Measurements from ENCODE around the gene OR2S2.
A peak's percentile ranks its signal among the peaks of the same experiment; 100 is the strongest.
"Not testable (repeated sequence)": the region's sequence is repeated elsewhere in the genome, so short reads cannot be mapped to it uniquely, and the experiment has no call there.

OR2S2 gene

DNA sequence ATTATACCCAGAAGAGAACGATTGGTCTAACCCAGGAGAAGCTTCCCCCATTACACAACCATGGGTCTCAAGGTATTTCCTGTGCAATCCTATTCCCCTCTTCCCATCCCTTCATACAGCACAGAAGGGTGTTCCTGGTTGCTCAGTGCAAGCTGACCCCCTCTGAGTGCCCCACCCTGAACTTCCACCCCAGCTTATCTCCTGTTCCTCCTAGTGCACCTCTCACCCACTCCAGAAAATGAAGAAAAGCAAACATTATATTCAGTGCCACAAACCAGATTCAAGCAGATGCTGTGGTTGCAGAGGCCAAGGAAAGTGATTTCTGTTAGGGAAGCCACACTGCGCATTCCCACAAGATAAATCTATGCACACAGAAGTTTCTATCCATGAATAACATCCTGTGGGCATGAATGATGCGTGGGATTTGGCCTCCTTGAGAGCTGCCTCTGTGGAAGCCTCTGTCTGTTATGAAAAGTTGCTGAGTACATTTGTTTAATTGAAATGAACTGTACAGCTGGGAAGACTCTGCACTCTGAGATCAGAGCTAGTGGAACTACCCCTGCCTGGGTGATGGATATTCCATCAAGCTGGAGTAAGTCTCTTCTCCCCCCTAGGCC, 2.2 kb upstream of the OR2S2 start:
- no peak for DNase-seq

DNA sequence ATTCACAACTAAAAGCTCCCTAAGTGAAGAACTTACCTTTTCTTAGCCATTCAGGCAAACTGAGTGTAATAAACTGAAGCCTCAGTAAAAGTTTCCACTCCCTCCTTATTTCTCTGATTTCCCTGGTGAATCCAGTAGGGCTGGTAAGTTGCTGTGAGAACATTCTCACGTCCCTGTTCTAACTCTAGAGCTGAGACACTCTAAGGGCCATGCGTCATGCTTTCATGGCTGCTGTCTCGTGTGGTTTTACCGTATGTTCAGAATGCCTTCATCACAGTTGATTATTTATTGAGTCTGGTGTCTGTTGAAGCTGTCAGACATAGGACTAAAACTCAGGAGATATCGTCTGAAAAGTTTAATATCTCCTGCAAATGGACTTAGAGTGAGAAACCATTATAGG, 1.3 kb downstream of the OR2S2 start:
- DNase-seq: no peak

DNA sequence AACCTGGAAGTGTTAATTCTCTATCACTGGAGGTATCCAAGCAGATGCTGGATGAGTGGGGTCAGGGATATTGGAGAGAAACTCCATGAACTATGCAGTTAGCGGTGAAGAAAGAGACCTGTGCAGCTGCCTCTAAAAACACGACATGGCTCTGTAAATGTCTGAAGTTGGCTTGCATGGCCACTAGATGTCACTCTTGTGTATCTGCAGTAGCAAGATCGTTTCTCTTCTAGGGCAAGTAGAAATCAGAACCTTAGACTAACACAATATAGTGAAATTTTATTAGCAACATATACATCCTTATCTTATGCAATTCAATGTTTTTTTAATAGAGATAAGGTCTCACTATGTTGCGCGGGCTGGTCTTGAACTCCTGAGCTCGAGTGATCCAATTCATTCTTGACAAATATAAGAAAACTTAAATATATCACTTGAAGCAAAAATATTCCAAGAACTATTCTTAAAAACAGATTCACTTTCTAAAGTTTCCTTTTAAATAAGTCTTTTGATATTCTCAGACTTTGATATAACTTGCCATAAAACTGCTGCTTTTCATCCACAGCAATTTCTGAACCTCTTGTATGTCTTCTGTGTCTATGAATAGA, 2.9 kb downstream of the OR2S2 start:
- peak; percentile 39 for DNase-seq

DNA sequence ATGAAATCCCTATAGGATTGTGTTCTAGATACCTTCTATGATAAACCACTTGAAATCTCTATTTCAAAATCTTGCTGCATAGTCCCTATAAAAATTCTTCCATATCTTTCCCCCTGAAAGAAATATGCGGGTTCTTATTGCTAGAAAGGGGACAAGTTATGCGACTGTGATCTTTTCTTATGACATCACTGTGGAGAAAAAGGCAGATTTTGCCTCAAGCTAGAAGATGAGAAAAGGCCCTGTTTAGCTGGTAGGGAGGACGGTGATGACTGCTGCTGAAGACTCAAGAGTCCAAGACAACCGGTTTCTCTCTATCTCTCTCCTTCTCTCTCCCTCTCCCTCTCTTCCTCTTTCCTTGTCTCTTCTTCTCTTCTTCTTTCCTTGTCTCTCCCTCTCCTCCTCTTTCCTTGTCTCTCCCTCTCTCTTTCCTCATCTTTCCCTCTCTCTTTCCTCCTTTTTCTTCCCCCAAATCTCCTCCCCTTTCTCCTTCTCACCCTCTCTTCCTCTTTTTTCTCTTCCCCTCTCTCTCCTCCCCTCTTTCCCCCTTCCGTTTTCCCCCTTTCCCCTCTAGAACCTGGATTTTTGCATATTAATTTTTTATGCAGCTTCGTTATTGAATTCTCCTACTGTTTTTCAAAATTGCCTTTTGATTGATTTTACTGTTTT, 5.3 kb downstream of the OR2S2 start:
- no peak for DNase-seq

DNA sequence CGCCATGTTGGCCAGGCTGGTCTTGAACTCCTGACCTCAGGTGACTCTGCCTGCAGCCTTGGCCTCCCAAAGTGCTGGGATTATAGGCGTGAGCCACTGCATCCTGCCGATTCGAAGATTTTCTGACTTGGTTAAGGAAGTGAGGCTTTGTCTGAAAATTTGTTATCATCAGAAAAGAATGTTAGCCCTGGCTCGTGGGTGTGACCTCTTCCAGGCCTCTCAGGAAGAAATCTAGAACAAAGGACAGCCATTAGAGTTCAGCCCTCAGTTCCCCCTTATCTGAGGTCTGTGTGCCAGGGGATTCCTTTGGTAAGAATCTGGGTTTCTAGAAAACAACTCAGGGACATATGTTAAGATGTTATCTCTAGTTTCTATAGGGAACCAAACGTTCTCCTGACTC, 6.2 kb downstream of the OR2S2 start:
- no peak for DNase-seq

DNA sequence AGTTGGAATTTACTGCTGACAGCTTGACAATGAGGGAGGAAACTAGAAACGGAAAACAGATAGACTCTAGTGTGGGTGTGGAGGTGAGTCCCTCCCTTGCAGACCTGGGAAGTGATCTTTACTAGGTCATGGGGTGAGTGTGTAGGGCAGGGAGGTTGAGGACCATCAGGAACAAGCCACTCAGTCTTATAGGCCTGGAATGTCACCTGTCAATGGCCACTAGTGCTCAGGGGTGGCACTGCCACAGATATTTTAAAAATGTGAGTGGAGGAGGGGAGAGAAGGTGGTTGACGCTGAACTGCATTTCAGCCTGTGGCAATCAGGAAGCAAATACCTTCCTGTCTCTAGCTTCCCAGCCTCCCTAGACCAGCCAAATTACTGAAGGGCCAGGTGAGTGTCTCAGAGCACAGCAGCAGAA, 9.0 kb downstream of the OR2S2 start:
- DNase-seq: no peak

DNA sequence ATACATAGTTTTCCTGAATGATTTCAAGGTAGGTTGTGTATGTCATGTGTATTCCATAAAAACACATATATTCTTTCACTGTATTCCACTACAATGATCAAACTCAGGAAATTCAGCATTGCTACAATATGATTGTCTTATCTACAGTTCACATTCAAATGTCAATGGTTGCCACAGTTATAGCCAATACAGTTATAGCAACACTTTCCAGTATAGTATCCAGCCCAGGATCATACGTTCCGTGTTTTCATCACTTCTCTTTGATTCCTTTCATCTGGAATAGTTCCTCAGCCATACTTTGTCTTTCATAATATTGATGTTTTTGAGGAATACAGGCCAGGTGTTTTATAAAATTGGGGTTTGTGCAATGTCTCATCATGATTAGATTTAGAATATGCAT, 9.5 kb downstream of the OR2S2 start:
- DNase-seq: no peak

DNA sequence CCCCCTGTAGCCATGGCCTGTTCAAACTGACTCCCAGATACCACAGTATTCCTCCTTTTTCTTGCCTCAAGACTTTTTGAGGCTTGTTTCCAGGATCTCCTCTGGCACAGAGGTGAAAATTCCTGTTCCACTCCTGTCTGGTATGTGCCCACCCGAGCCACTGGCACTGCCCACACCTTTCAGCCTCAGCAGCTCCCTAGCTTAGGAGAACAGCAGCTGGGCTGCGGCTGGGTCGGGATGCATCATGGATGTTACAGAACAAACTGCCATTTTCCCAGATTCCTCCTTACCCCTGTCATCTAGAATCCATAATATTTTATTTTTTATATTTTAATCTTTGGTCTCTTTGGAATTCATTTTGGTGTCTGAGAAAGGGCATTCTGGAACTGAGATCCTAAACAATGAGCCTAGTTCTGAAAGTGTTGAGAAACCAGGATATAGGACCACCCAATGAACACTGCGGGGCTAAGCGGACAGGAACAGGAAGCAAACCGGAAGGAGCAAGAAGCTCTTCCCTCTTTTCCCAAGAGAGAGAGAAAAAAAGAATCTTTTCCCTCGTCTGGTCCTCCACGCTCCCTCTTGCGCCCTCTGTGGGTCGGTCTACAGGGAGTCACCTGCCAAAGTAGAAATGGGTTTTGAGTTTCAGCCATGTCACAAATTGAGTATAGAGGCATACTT, 12.5 kb downstream of the OR2S2 start:
- peak; percentile 61 for DNase-seq

DNA sequence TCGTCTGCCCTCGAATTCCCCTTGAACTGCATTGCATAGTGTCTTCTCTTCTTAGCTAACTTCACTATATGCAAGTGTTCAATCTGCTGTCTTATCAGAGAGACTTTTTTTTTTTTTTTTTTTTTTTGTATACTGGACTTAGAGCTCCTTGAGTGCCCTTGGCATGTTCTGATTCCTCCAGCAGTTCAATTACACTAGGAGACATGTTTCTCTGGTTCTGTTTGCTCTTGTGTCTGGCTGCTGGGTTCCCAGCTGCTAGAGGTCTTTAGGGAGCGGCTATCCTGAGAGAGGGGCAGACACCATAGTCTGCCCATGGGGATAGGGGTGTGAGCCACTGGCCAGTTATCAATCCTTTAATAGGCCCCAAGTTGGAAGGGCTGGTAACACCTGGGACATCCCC, 13.1 kb downstream of the OR2S2 start:
- no peak for DNase-seq

DNA sequence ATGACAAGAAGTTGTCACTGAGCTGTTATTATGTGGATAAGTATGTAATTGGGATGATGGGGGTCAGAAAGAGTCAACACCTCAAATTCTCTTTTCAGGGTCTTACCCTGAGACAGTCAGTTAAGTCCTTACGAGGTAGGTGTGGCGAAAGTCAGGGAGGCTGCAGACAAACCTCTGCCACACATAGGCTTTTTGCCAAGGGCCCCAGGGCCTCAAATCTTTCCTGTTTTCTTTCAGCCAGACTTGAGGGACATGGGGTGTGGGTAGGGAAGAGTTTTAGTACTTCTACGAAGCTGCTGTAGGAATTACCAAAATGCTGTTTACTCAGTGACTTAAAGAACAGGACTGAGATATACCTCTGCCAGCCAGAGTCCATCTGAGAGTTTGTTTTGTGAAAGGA, 13.8 kb downstream of the OR2S2 start:
- no peak for DNase-seq

DNA sequence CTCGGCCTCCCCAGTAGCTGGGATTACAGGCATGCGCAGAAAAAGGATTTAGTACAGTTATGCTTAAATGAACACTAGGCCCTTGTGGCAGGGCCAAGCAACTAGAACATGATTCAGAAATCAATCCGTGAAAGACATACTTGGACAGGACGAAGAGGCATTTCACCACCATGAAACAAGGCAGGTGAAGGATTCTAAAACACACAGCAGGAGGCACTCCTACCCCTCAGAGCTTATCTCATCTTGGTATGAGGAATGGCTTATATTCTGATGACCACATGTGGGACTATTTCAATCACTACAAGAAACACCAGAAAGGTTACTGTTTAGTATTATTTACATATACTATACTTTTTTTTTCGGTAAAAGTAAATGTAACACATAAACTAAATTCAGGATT, 15.7 kb downstream of the OR2S2 start:
- DNase-seq: no peak

DNA sequence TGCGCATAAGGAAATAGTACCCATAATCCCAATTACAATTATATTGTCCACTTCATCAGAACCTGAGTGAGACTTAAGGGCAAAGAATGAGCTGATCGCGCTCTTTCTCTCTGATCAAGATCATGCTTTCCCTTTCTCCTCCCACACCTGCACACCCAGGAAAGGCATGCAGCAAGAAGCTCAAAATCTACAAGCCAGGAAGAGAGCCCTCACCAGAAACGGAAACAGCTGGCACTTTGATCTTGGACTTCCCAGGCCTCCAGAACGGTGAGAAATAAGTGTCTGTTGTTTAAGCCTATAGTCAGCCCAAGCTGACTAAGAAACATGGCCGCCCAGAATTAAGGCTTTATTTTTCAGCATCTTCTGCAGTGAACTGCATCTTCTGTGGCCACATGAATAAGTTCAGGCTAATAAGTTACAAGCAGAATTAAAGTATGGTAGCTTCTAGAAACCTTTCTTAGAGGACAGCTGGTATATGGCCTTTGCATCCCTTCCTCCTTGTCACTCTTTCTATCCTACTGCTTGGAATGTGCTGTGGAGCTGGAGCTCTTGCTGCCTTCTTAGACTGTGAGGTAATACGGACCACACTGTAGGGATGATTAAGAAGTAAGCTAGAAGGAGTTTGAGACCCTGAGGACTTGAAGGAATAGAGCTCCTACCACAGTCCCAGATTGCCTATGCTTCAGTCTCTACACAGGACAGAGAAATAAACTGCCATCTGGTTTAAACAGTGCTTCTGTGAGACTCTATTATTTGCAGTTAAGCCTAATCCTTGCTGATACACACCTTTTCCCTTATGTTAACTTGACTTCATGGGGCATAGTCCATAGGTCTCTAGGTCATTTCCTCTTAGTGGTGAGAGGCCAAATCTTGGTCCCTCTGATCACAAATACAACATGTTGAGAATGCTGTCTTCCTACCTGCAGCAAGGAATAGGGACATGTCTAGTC, 17.2 kb downstream of the OR2S2 start:
- DNase-seq: no peak

DNA sequence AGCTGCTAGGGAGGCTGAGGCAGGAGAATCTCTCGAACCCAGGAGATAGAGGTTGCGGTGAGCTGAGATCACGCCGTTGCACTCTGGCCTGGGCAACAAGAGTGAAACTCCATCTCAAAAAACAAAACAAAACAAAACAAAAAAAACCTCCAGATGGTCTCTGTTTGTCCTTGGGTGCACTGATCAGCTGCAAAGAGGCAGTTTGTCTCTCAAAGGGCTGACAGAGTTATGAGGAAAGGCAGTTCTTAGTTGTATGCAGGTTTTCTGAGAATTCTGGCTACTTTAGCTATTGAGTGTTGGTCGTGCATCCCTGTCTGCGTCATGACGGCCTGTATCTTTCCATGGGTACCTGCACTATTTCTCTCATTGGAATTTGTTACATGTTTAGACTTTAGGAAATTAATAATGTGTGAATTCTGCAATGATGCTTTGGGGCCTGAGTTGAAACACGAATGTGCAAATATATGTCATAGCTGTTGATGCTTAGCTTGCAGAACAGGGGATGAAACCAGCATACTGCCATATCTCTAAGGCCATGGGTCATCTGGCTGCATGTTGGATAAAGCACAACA, 18.2 kb downstream of the OR2S2 start:
- no peak for DNase-seq

DNA sequence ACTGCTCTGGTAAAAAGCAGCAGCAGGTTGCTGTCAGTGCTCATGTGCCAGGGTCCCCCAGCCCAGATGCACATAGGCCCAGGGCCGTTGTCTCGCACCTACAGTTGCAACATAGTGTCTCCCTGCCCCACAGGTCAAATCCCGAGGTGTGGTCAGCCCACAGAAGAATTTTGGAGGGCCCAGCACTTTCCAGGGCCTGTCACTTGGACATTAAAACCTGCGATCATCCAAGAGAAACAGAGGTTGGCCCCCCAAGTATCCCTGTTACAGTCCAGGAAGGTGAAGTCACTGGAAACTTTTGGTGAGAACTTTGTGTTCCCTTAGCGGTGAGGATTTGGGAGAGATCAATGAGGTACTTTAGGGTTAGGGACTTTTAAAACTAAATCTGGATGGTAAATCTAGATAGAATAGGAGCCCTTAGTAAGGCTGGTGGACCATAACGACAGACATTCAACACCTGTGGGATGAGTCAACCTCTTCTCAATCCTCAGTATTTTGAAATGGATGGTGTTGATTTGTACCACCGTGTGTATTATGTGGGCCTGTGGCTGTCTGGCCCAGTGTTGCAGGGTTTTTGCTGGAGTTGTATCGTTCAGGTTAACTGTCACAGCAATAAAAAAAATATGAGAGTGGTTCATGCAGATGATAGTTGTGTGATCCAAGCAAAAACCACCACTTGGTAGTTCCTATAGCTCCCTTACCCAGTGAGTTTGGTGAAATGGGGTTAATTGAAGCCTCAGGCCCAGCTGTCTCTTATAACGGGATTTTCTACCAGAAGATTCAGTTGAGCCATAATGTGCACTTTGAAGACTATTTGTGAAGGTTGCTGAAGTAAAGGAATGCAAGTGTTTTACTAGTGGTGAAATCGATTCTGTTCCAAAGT, 19.2 kb downstream of the OR2S2 start:
- no peak for DNase-seq

DNA sequence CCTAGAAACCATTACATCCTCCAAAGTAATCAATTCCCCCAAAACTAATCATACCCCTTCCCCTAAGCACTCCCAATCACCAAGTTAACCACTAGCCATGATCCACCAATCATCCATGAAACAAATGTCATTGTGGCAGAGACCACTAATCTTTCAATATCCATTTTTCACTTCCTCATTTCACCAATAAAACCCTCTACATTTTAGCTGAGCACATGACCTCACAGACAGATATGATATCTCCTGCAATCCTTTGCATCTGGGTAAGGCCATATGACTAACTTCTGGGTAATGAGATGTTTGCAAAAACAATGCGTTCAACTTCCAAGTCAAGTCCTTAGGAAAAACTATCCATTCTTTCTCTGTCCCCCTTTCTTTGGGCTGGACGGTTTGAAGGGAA, 20.7 kb downstream of the OR2S2 start:
- DNase-seq: no peak

DNA sequence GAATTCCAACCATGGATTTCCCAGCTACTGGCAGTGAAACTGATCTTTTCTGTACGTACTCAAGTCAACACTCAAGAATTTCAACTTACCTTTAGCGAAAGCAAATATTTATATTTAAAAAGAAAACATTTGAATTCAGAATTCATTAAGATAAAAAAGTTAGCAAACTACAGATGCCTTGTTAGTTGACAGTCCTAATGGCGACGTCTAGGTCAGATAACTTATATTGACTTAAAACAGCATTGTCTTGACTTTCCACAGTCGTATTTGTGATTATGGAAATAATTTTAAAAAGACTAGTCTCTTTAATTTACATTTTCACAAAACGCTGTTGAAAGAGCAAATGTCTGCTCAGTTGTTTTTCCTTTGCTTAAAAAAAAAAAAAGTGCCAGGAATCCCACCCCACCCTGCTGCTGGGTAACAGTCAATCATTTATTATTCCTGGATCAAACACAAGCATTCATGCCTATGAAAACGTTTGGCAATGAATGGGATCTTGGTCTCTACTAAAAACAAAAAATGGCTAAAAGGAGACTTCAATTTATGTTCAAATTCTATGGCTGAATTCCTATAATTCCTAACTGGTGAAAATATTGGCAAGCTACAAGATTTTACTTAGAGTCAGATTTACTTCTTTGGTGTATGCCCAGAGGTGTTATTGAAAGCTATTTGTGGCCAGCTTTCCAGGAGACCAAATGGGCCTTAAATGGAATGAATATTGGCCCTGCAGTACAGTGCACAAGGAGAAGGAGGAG, 22.0 kb downstream of the OR2S2 start:
- no peak for DNase-seq

DNA sequence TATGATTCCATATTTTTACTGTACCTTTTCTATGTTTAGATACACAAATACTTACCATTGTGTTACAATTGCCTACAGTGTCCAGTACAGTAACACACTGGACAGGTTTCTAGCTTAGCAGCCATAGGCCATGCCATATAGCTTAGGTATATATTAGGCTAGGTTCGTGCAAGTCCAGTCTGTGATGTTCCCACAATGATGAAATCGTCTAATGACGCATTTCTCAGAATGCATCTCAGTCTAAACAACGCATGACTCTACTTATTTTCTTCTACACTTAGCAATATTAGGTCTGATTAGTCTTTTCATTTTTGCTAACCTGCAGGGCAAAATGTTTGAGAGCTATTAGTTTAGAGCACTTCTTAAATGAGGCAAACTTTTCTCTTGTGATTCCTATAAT, 22.7 kb downstream of the OR2S2 start:
- no peak for DNase-seq

DNA sequence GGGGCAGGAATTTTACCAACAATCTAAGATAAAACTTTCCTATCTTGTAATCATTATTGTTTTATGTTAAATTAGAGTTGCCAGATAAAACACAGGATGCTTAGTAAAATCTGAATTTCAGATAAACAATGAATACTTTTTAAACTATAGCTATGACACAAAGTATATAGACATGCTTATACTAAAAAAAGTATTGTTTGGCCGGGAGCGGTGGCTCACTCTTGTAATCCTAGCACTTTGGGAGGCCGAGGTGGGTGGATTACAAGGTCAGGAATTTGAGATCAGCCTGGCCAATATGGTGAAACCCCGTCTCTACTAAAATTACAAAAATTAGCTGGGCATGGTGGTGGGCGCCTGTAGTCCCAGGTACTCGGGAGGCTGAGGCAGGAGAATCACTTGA, 23.9 kb downstream of the OR2S2 start:
- not testable (repeated sequence) for DNase-seq

DNA sequence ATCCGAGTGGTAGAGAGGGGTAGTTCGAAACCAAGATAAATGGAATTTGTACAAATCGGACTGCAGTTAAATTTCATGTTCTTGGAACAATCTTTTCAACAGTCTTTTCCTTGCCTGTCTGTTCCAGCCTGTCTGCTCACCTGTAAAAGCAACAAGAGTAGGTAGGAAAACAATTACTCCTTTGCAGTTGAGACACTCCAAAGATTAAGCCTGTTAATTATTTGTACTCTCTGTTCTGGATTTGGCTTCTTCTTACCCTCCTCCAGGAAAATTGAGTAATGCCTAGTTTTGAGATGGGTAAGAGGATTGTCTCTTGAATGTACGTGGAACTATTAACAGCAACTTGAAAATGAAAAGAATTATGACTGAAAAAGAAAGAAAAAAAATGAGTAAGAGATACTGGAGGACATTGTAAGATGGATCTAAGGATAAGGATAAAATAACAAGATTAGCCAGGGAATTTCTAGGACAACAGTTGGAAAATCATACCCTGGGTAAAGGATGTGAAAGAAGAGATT, 24.3 kb downstream of the OR2S2 start:
- DNase-seq: no peak

DNA sequence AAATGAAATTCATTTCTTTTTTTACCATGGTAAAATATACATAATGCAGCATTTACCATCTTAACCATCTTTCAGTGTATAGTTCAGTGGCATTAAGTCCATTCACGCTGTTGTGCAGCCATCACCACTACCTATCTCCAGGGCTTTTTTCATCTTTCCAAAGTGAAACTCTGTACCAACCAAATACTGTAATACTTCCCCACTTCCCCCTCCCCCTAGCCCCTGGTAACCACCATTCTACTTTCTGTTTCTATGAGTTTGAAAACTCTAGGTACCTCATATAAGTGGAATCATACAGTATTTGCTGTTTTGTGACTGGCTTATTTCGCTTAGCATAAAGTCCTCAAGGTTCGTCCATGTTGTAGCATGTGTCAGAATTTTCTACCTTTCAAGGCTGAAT, 25.2 kb downstream of the OR2S2 start:
- DNase-seq: no peak

DNA sequence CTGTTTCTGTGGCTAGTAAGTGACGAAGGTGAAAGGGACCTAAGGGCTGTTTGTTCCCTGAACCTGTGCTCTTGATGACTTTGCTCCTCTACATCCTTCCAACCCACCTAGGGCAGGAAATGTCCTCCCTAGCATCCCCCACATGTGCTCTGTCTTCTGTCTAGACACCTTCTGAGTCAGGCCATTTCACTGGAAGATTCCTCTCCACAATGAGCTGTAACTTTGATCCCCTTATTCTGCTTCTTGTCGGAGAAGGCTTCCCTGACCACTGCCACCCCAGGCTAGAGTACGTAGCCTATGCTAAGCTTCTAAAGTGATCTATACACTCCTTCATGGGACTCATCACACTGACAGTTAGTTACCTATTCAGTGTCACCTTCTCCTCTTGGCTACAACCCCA, 27.0 kb downstream of the OR2S2 start:
- DNase-seq: no peak

All from NCI-H774 (cell line).